CD4-positive, alpha-beta T cell (primary cell): ENCODE data around the gene CERK. TPM values are rescaled to one million over a fixed set of nuclear protein-coding genes. Genes with fewer than 3 reads are reported as not detected.

ENCODE experiments used
- ATAC-seq: fragments of 200-7000 bp; cut with Tn5 transposase; one replicate; pipeline ENCODE4 v1.10.0; 2022; ENCODE audit warnings: mild to moderate bottlenecking; ENCODE audit not compliant: poor library complexity
- CTCF ChIA-PET: fragments of 350-600 bp; sonication (Branson Sonifier 250); formaldehyde crosslinking; loops from one replicate; lab custom pipeline; 2021; ENCODE audit warnings: antibody characterized with exemption, inconsistent platforms; lab: Charles Lee
- POLR2A ChIA-PET: fragments of 350-600 bp; sonication (Branson Sonifier 250); formaldehyde crosslinking; loops from one replicate; lab custom pipeline; 2021; ENCODE audit warnings: antibody characterized with exemption, inconsistent platforms; lab: Charles Lee
- DNase-seq, 14 experiments: peaks; one replicate each; pipeline ENCODE4 v3.0.0-alpha.2; 2013 to 2020; ENCODE audit warnings: mixed read lengths in 2 of 14
- H3K27ac ChIP-seq, 2 donors: one replicate each; pipeline versions ENCODE4 v1.5.1 to v1.7.0; 2013; ENCODE audit warnings: low read length in 2 of 2, low read depth in 1 of 2, mild to moderate bottlenecking in 1 of 2
- H3K27me3 ChIP-seq, 2 experiments: 1 replicate in 1 of 2; 2 replicates in 1 of 2; pipeline versions ENCODE4 v1.6.1 to v1.7.0; 2013; ENCODE audit warnings: low read length in 2 of 2, control low read depth in 1 of 2, mild to moderate bottlenecking in 1 of 2, moderate library complexity in 1 of 2; ENCODE audit not compliant: insufficient read depth in 2 of 2, control insufficient read depth in 1 of 2
- H3K36me3 ChIP-seq: one replicate; pipeline ENCODE4 v1.6.1; 2013; ENCODE audit warnings: low read length, control low read depth; ENCODE audit not compliant: insufficient read depth
- H3K4me1 ChIP-seq: one replicate; pipeline ENCODE4 v1.6.1; 2013; ENCODE audit warnings: low read length, control low read depth; ENCODE audit not compliant: insufficient read depth
- H3K4me3 ChIP-seq: one replicate; pipeline ENCODE4 v1.5.1; 2013; ENCODE audit warnings: mild to moderate bottlenecking, low read length, moderate library complexity
- H3K9me3 ChIP-seq, 2 experiments: 1 replicate in 1 of 2; 2 replicates in 1 of 2; pipeline versions ENCODE4 v1.6.1 to v1.7.0; 2013; ENCODE audit warnings: low read length in 2 of 2, mild to moderate bottlenecking in 2 of 2, control low read depth in 1 of 2, moderate library complexity in 1 of 2; ENCODE audit not compliant: control insufficient read depth in 1 of 2, insufficient read depth in 1 of 2
- H3K27ac Mint-ChIP-seq: one replicate; pipeline ENCODE4 v1.8.0; 2020; ENCODE audit warnings: mixed read lengths
- H3K27me3 Mint-ChIP-seq: one replicate; pipeline ENCODE4 v1.8.0; 2021; ENCODE audit warnings: mixed read lengths
- H3K36me3 Mint-ChIP-seq: one replicate; pipeline ENCODE4 v1.8.0; 2021; ENCODE audit warnings: low read depth, mixed read lengths
- H3K4me1 Mint-ChIP-seq: one replicate; pipeline ENCODE4 v1.8.0; 2021; ENCODE audit warnings: low read depth, mixed read lengths
- H3K4me3 Mint-ChIP-seq: one replicate; pipeline ENCODE4 v1.8.0; 2020; ENCODE audit warnings: mild to moderate bottlenecking, mixed read lengths
- H3K9me3 Mint-ChIP-seq: one replicate; pipeline ENCODE4 v1.8.0; 2020; ENCODE audit warnings: mixed read lengths
- CTCF ChIP-seq: fragments of 200-600 bp; IDR thresholded peaks from one replicate; pipeline ENCODE4 v1.8.0; 2022; ENCODE audit warnings: antibody characterized with exemption, mild to moderate bottlenecking
- intact Hi-C, 2 experiments: fragments of 100-400 bp; cut with DNase I in 1 of 2; cut with micrococcal nuclease in 1 of 2; formaldehyde crosslinking; loops; one replicate each; pipeline versions ENCODE4 v1.15.1 to v1.9.0; 2023 to 2025; cut with DNase I, micrococcal nuclease
- total RNA-seq, 174 experiments: library from RNA in 2 of 174; stranded (reverse) in 2 of 174; gene quantifications; one replicate each; pipeline ENCODE4 v1.2.3 and lab custom pipeline; 2021 to 2026

Gene CERK
- total RNA-seq, 2 experiments from 2014 or later, result 84.6 to 88.5 TPM

- Histone ChIP-seq H3K4me1 (peaks cover 29% of the 10 kb centered on the region), H3K27me3 (no peaks in the 10 kb centered on the region), H3K9me3 (no peaks in the 10 kb centered on the region), H3K27ac (no peak overlapping the region), H3K4me3 (no peak overlapping the region), H3K36me3 (peaks cover 18% of the 10 kb centered on the region)
- ChIA-PET POLR2A (no interaction called here), CTCF (no interaction called here)
- Mint-ChIP-seq H3K27ac (no peak overlapping the region), H3K4me1 (peaks cover 28% of the 10 kb centered on the region), H3K4me3 (no peak overlapping the region), H3K27me3 (no peaks in the 10 kb centered on the region), H3K36me3 (peaks cover 4% of the 10 kb centered on the region), H3K9me3 (no peaks in the 10 kb centered on the region)
- no peak for ATAC-seq
- intact Hi-C loops, result no loop called here
- no peak for DNase-seq
- no peak for TF ChIP-seq CTCF
These were observed 75.1 kb downstream of the CERK start for GRCh38 chr22:46663001-46663400.

- H3K27ac ChIP-seq, result no peak overlapping the region
- DNase-seq (no peak), ATAC-seq (no peak)
- intact Hi-C loops, result no loop called here
- Mint-ChIP-seq H3K36me3 (peaks cover 1% of the 10 kb centered on the region), H3K4me1 (peaks cover 28% of the 10 kb centered on the region), H3K9me3 (no peaks in the 10 kb centered on the region), H3K27me3 (no peaks in the 10 kb centered on the region), H3K4me3 (no peak overlapping the region), H3K27ac (no peak overlapping the region)
- TF ChIP-seq CTCF, result no peak
- no peaks in the 10 kb centered on the region for H3K27me3 ChIP-seq
- H3K4me1 ChIP-seq, result peaks cover 29% of the 10 kb centered on the region
- H3K4me3 ChIP-seq, result no peak overlapping the region
- H3K9me3 ChIP-seq, result no peaks in the 10 kb centered on the region
- H3K36me3 ChIP-seq, result peaks cover 18% of the 10 kb centered on the region
- ChIA-PET CTCF (no interaction called here), POLR2A (no interaction called here)
These were observed 75.8 kb downstream of the CERK start for GRCh38 chr22:46662226-46662625.

- Mint-ChIP-seq H3K36me3 (no peaks in the 10 kb centered on the region), H3K9me3 (no peaks in the 10 kb centered on the region), H3K27ac (peak overlapping the region; percentile 87), H3K27me3 (no peaks in the 10 kb centered on the region), H3K4me3 (peak overlapping the region; percentile 4), H3K4me1 (peaks cover 28% of the 10 kb centered on the region)
- TF ChIP-seq CTCF, result no peak
- no peaks in the 10 kb centered on the region for H3K9me3 ChIP-seq
- H3K27me3 ChIP-seq, result no peaks in the 10 kb centered on the region
- DNase-seq (peak in 13 of 14 experiments; percentile 22 to 86 (median 49)), ATAC-seq (peak; percentile 70)
- peaks cover 29% of the 10 kb centered on the region for H3K4me1 ChIP-seq
- H3K27ac ChIP-seq, result peak overlapping the region in 1 of 2 donors; percentile 12
- intact Hi-C loops, result no loop called here
- POLR2A ChIA-PET, result interaction anchor here (1.0 kb wide), 1 partner anchor 47 kb away, joined by 3 read pairs; no protein-coding TSS in a partner anchor
- CTCF ChIA-PET, result interaction anchor here (1.4 kb wide), 1 partner anchor 98 kb away, joined by 5 read pairs; no protein-coding TSS in a partner anchor
- no peak overlapping the region for H3K4me3 ChIP-seq
- H3K36me3 ChIP-seq, result peaks cover 12% of the 10 kb centered on the region
These were observed 76.7 kb downstream of the CERK start for GRCh38 chr22:46661221-46661851.
